ENCODE data around the gene TRIM67.
"Not testable (repeated sequence)": the region's sequence is repeated elsewhere in the genome, so short reads cannot be mapped to it uniquely, and the experiment has no call there.

- TF ChIP-seq POU2F2, POLR2A (IDR thresholded peaks at IDR 0.05; ENCODE audit: low read depth, low read length): not testable (repeated sequence)
Measured at GRCh38 chr1:231158141-231158540, 3.7 kb upstream of the TRIM67 start.
